GM23338 (cell line): ENCODE results near the gene NT5C2. TPM values are rescaled to one million over a fixed set of nuclear protein-coding genes. Genes with fewer than 3 reads are reported as not detected.
"Not testable (repeated sequence)": the region's sequence is repeated elsewhere in the genome, so short reads cannot be mapped to it uniquely, and the experiment has no call there.

ENCODE experiments used
- ATAC-seq: fragments of 200-7000 bp; cut with Tn5 transposase; 3 replicates; pipeline ENCODE4 v1.9.1; 2020
- DNase-seq: peaks from one replicate; pipeline ENCODE4 v3.0.0-alpha.2; 2015; ENCODE audit warnings: low spot score
- H2AFZ ChIP-seq: fragments of 200-600 bp; sonication (generic); 2 replicates; pipeline ENCODE4 v1.8.0; 2016; ENCODE audit warnings: antibody characterized with exemption, mild to moderate bottlenecking, moderate library complexity
- H3F3A ChIP-seq: fragments of 200-600 bp; sonication (generic); replicated peaks from 2 replicates; pipeline ENCODE4 v1.8.0; 2017; ENCODE audit warnings: antibody characterized with exemption, mixed run types, low read depth
- H3K27ac ChIP-seq: fragments of 200-600 bp; sonication (generic); 2 replicates; pipeline ENCODE4 v1.6.1; 2016; ENCODE audit warnings: low read depth
- H3K27me3 ChIP-seq: fragments of 200-600 bp; sonication (generic); 2 replicates; pipeline ENCODE4 v1.8.0; 2016; ENCODE audit warnings: mild to moderate bottlenecking, mixed run types, moderate library complexity; ENCODE audit not compliant: insufficient read depth
- H3K36me3 ChIP-seq: fragments of 200-600 bp; sonication (generic); 2 replicates; pipeline ENCODE4 v1.8.0; 2016; ENCODE audit warnings: mild to moderate bottlenecking; ENCODE audit not compliant: insufficient read depth
- H3K4me1 ChIP-seq: fragments of 200-600 bp; sonication (generic); 2 replicates; pipeline ENCODE4 v1.8.0; 2016; ENCODE audit warnings: mild to moderate bottlenecking, moderate library complexity; ENCODE audit not compliant: insufficient read depth
- H3K4me2 ChIP-seq: fragments of 200-600 bp; sonication (generic); 2 replicates; pipeline ENCODE4 v1.7.1; 2017; ENCODE audit warnings: mixed run types
- H3K4me3 ChIP-seq: fragments of 200-600 bp; sonication (generic); 2 replicates; pipeline ENCODE4 v1.6.1; 2016; ENCODE audit warnings: mixed run types
- H3K79me2 ChIP-seq: fragments of 200-600 bp; sonication (generic); replicated peaks from 2 replicates; pipeline ENCODE4 v1.8.0; 2017; ENCODE audit warnings: mild to moderate bottlenecking; ENCODE audit not compliant: insufficient read depth
- H3K9me2 ChIP-seq: fragments of 200-600 bp; sonication (generic); 2 replicates; pipeline ENCODE4 v1.8.0; 2017; ENCODE audit not compliant: insufficient read depth
- H4K20me1 ChIP-seq: fragments of 200-600 bp; sonication (generic); replicated peaks from 2 replicates; pipeline ENCODE4 v1.8.0; 2017; ENCODE audit warnings: mild to moderate bottlenecking; ENCODE audit not compliant: insufficient read depth
- H3K27ac Mint-ChIP-seq: 2 replicates; pipeline ENCODE4 v1.8.0; 2020; ENCODE audit warnings: inconsistent platforms, mild to moderate bottlenecking, moderate library complexity, mixed read lengths
- H3K27me3 Mint-ChIP-seq: 3 replicates; pipeline ENCODE4 v1.8.0; 2022; ENCODE audit warnings: low read depth, mild to moderate bottlenecking, moderate library complexity, mixed read lengths, inconsistent platforms; ENCODE audit not compliant: insufficient read depth, poor library complexity
- H3K36me3 Mint-ChIP-seq: 3 replicates; pipeline ENCODE4 v1.8.0; 2021; ENCODE audit warnings: low read depth, mild to moderate bottlenecking, inconsistent platforms, moderate library complexity, mixed read lengths
- H3K4me1 Mint-ChIP-seq: 3 replicates; pipeline ENCODE4 v1.8.0; 2020; ENCODE audit warnings: mild to moderate bottlenecking, inconsistent platforms, mixed read lengths
- H3K4me3 Mint-ChIP-seq: 3 replicates; pipeline ENCODE4 v1.8.0; 2021; ENCODE audit warnings: moderate library complexity, mild to moderate bottlenecking, inconsistent platforms, mixed read lengths
- H3K9me3 Mint-ChIP-seq: 3 replicates; pipeline ENCODE4 v1.8.0; 2020; ENCODE audit warnings: moderate library complexity, mild to moderate bottlenecking, inconsistent platforms, mixed read lengths
- CREB1 ChIP-seq: fragments of 250-450 bp; sonication (Bioruptor Pico); IDR thresholded peaks from 2 replicates; pipeline ENCODE4 v1.5.0; 2020; ENCODE audit warnings: low read depth, mild to moderate bottlenecking, moderate library complexity
- CTCF ChIP-seq, 2 experiments: fragments of 200-600 bp in 1 of 2; sonication (generic) in 1 of 2; conservative IDR thresholded peaks; 2 replicates each; pipeline versions ENCODE4 v1.5.1 to v1.6.1; 2016 to 2017; ENCODE audit warnings: antibody characterized with exemption in 2 of 2, low read depth in 2 of 2, mild to moderate bottlenecking in 2 of 2, moderate library complexity in 1 of 2
- ETS1 ChIP-seq: IDR thresholded peaks from 2 replicates; pipeline ENCODE4 v1.6.1; 2016; ENCODE audit warnings: antibody characterized with exemption
- EZH2 ChIP-seq: fragments of 200-600 bp; sonication (generic); IDR thresholded peaks from one replicate; pipeline ENCODE4 v1.8.0; 2017; ENCODE audit warnings: antibody characterized with exemption, mild to moderate bottlenecking, low read depth; ENCODE audit not compliant: unreplicated experiment
- EZH2phosphoT487 ChIP-seq: fragments of 200-600 bp; sonication (generic); IDR thresholded peaks from one replicate; pipeline ENCODE4 v1.8.1; 2018; ENCODE audit warnings: antibody characterized with exemption; ENCODE audit not compliant: unreplicated experiment
- NANOG ChIP-seq: IDR thresholded peaks from 2 replicates; pipeline ENCODE4 v1.6.1; 2016; ENCODE audit warnings: antibody characterized with exemption, borderline replicate concordance
- STAT1 ChIP-seq: IDR thresholded peaks from one replicate; pipeline ENCODE4 v1.6.1; 2016; ENCODE audit warnings: antibody characterized with exemption; ENCODE audit not compliant: unreplicated experiment
- ZNF114 ChIP-seq: fragments of 250-450 bp; sonication (Bioruptor Pico); IDR thresholded peaks from 2 replicates; pipeline ENCODE4 v1.5.0; 2020; ENCODE audit warnings: mild to moderate bottlenecking, moderate library complexity
- ZNF331 ChIP-seq: fragments of 250-450 bp; sonication (Bioruptor Pico); IDR thresholded peaks from 2 replicates; pipeline ENCODE4 v1.5.0; 2020; ENCODE audit warnings: low read depth, mild to moderate bottlenecking, moderate library complexity
- ZNF462 ChIP-seq: fragments of 250-450 bp; sonication (Bioruptor Pico); IDR thresholded peaks from 2 replicates; pipeline ENCODE4 v1.5.0; 2020; ENCODE audit warnings: mild to moderate bottlenecking, moderate library complexity
- polyA plus RNA-seq: library from polyadenylated mRNA; unstranded; fragments of >200 nt; fragmentation: Nextera tagmentation; extraction: Ambion mirVana; gene quantifications from 2 replicates; pipeline ENCODE4 v1.2.1, GENCODE V29; 2016
- total RNA-seq: library from RNA; depleted of rRNA; stranded (reverse); fragments of >200 nt; shearing (Covaris generic); gene quantifications from 2 replicates; pipeline ENCODE4 v1.2.3, GENCODE V29; 2014

NT5C2 gene
- total and polyA plus RNA-seq, 2 experiments from 2014 or later, result 33.9 to 85.4 TPM

- no peak overlapping the region for H3K27ac ChIP-seq
- H3K4me1 ChIP-seq, result no peaks in the 10 kb centered on the region
- Mint-ChIP-seq H3K27me3 (peaks cover 4% of the 10 kb centered on the region), H3K4me3 (no peak overlapping the region), H3K4me1 (no peaks in the 10 kb centered on the region), H3K36me3 (peaks cover 68% of the 10 kb centered on the region), H3K9me3 (peaks cover 39% of the 10 kb centered on the region), H3K27ac (no peak overlapping the region)
- no peaks in the 10 kb centered on the region for H3F3A ChIP-seq
- ATAC-seq (no peak), DNase-seq (no peak)
- no peaks in the 10 kb centered on the region for H3K27me3 ChIP-seq
- no peak overlapping the region for H3K4me2 ChIP-seq
- H2AFZ ChIP-seq, result no peak overlapping the region
- H3K4me3 ChIP-seq, result no peak overlapping the region
- no peaks in the 10 kb centered on the region for H3K79me2 ChIP-seq
- no peak for TF ChIP-seq EZH2
- TF ChIP-seq ZNF114, result no peak
- no peak for TF ChIP-seq STAT1
- no peak for TF ChIP-seq ZNF331 (CRISPR knock-in tag)
- TF ChIP-seq ETS1, result no peak
- no peak for TF ChIP-seq CREB1
- TF ChIP-seq ZNF462 (CRISPR knock-in tag), result no peak
- TF ChIP-seq CTCF (conservative IDR thresholded peaks at IDR 0.05; ENCODE audit: low read depth in 2 of 2), result no peak
- no peak for TF ChIP-seq EZH2phosphoT487
- TF ChIP-seq NANOG, result no peak
- H4K20me1 ChIP-seq, result peaks cover 6% of the 10 kb centered on the region; the same call in 1 of the 2 replicates
- peaks cover under 1% of the 10 kb centered on the region for H3K36me3 ChIP-seq
- H3K9me2 ChIP-seq, result no peaks in the 10 kb centered on the region
These were observed 62.2 kb downstream of the NT5C2 start for GRCh38 chr10:103130910-103131309.

- not testable (repeated sequence) for H3K9me2 ChIP-seq, H3K4me3 Mint-ChIP-seq, ATAC-seq, H3K36me3 ChIP-seq, H2AFZ ChIP-seq, DNase-seq, H3K27ac ChIP-seq, H3K27me3 Mint-ChIP-seq, H4K20me1 ChIP-seq, H3K79me2 ChIP-seq, H3K27me3 ChIP-seq, H3K4me2 ChIP-seq, H3F3A ChIP-seq, H3K27ac Mint-ChIP-seq, H3K4me1 ChIP-seq, H3K4me1 Mint-ChIP-seq, H3K4me3 ChIP-seq
- peaks cover 35% of the 10 kb centered on the region for H3K9me3 Mint-ChIP-seq
- H3K36me3 Mint-ChIP-seq, result peaks cover 63% of the 10 kb centered on the region
These were observed 62.9 kb downstream of the NT5C2 start for GRCh38 chr10:103130180-103130579.
